Adrenal gland (tissue), 5 donors: Measurements from ENCODE around the gene STEAP1.
A peak's percentile ranks its signal among the peaks of the same experiment; 100 is the strongest.
"Not testable (repeated sequence)": the region's sequence is repeated elsewhere in the genome, so short reads cannot be mapped to it uniquely, and the experiment has no call there.

Experiments
- CTCF ChIP-seq, 6 experiments: fragments of 450-650 bp in 4 of 6; fragments of 200-600 bp in 2 of 6; sonication (generic) in 1 of 6; IDR thresholded peaks; 1 replicate in 5 of 6; 2 replicates in 1 of 6; pipeline versions ENCODE4 v1.5.1 to v1.8.0; 2016 to 2021; ENCODE audit warnings: antibody characterized with exemption in 6 of 6, mild to moderate bottlenecking in 2 of 6, moderate library complexity in 1 of 6
- POLR2A ChIP-seq, 2 donors: fragments of 450-650 bp; IDR thresholded peaks; one replicate each; pipeline ENCODE4 v1.6.1; 2017; ENCODE audit warnings: antibody characterized with exemption in 2 of 2, mild to moderate bottlenecking in 2 of 2, moderate library complexity in 1 of 2
- donor health status: DM: no; HTN: no; CAD: no.

- TF ChIP-seq POLR2A (IDR thresholded peaks at IDR 0.05) = not testable (repeated sequence)
- TF ChIP-seq CTCF (IDR thresholded peaks at IDR 0.05) = peak; percentile 59 to 89 (median 84)
These were observed at the start of gene STEAP1 for GRCh38 chr7:90153943-90154771.
